H9 (cell line): Measurements from ENCODE around the gene YY1. TPM values are rescaled to one million over a fixed set of nuclear protein-coding genes. Genes with fewer than 3 reads are reported as not detected.

Experiments used
- DNase-seq: peaks from one replicate; pipeline ENCODE4 v3.0.0-alpha.2; 2017
- H2AFZ ChIP-seq: one replicate; pipeline ENCODE4 v1.6.1; 2013; ENCODE audit warnings: mild to moderate bottlenecking, low read length, control low read depth, moderate library complexity
- H2AK5ac ChIP-seq: 2 replicates; pipeline ENCODE4 v1.6.1; 2013; ENCODE audit warnings: low read length, control low read depth, mixed read lengths; ENCODE audit not compliant: insufficient read length
- H2BK120ac ChIP-seq: one replicate; pipeline ENCODE4 v1.6.1; 2013; ENCODE audit warnings: low read depth, mild to moderate bottlenecking, low read length, control low read depth, inconsistent platforms; ENCODE audit not compliant: poor library complexity, severe bottlenecking
- H2BK12ac ChIP-seq: 2 replicates; pipeline ENCODE4 v1.6.1; 2013; ENCODE audit warnings: low read length, control low read depth, mixed read lengths, low read depth; ENCODE audit not compliant: insufficient read length
- H2BK15ac ChIP-seq: 2 replicates; pipeline ENCODE4 v1.6.1; 2013; ENCODE audit warnings: low read depth, low read length, control low read depth
- H2BK20ac ChIP-seq: one replicate; pipeline ENCODE4 v1.6.1; 2013; ENCODE audit warnings: low read depth, mild to moderate bottlenecking, low read length, control low read depth, inconsistent platforms; ENCODE audit not compliant: poor library complexity, severe bottlenecking
- H2BK5ac ChIP-seq: 2 replicates; pipeline ENCODE4 v1.6.1; 2013; ENCODE audit warnings: low read length, control low read depth, mixed read lengths; ENCODE audit not compliant: insufficient read length
- H3K14ac ChIP-seq: 2 replicates; pipeline ENCODE4 v1.6.1; 2013; ENCODE audit warnings: low read length, control low read depth; ENCODE audit not compliant: insufficient read depth
- H3K18ac ChIP-seq: 2 replicates; pipeline ENCODE4 v1.6.1; 2013; ENCODE audit warnings: low read depth, mild to moderate bottlenecking, mixed read lengths, low read length, control low read depth; ENCODE audit not compliant: insufficient read length
- H3K23ac ChIP-seq: 2 replicates; pipeline ENCODE4 v1.6.1; 2013; ENCODE audit warnings: low read length, control low read depth, mixed read lengths, low read depth; ENCODE audit not compliant: insufficient read length
- H3K23me2 ChIP-seq: 2 replicates; pipeline ENCODE4 v1.6.1; 2013; ENCODE audit warnings: low read depth, mild to moderate bottlenecking, mixed read lengths, low read length, control low read depth; ENCODE audit not compliant: insufficient read length, poor library complexity, severe bottlenecking
- H3K27ac ChIP-seq: 2 replicates; pipeline ENCODE4 v1.5.1; 2013; ENCODE audit warnings: low read length, control low read depth, mixed read lengths, low read depth; ENCODE audit not compliant: insufficient read length
- H3K27me3 ChIP-seq: 2 replicates; pipeline ENCODE4 v1.6.1; 2013; ENCODE audit warnings: low read length, control low read depth, inconsistent platforms; ENCODE audit not compliant: insufficient read depth
- H3K4ac ChIP-seq: 2 replicates; pipeline ENCODE4 v1.6.1; 2013; ENCODE audit warnings: low read depth, mild to moderate bottlenecking, control low read depth, inconsistent platforms, low read length, moderate library complexity
- H3K4me1 ChIP-seq: 2 replicates; pipeline ENCODE4 v1.6.1; 2013; ENCODE audit warnings: low read length, control low read depth, inconsistent platforms; ENCODE audit not compliant: insufficient read depth
- H3K4me2 ChIP-seq: 2 replicates; pipeline ENCODE4 v1.6.1; 2013; ENCODE audit warnings: low read length, control low read depth, mixed read lengths; ENCODE audit not compliant: insufficient read length, insufficient read depth
- H3K56ac ChIP-seq: 2 replicates; pipeline ENCODE4 v1.6.1; 2013; ENCODE audit warnings: low read depth, mild to moderate bottlenecking, mixed read lengths, low read length, control low read depth; ENCODE audit not compliant: insufficient read length
- H3K79me1 ChIP-seq: 2 replicates; pipeline ENCODE4 v1.6.1; 2013; ENCODE audit warnings: low read depth, mild to moderate bottlenecking, moderate library complexity, low read length, control low read depth, inconsistent platforms; ENCODE audit not compliant: insufficient read depth, poor library complexity, severe bottlenecking
- H3K79me2 ChIP-seq: 2 replicates; pipeline ENCODE4 v1.6.1; 2013; ENCODE audit warnings: low read length, control low read depth, inconsistent platforms; ENCODE audit not compliant: insufficient read depth
- H3K9ac ChIP-seq: 2 replicates; pipeline ENCODE4 v1.6.1; 2013; ENCODE audit warnings: low read length, control low read depth, mixed read lengths; ENCODE audit not compliant: insufficient read length; ENCODE audit errors: extremely low read depth
- H3K9me3 ChIP-seq: one replicate; pipeline ENCODE4 v1.6.1; 2013; ENCODE audit warnings: low read depth, low read length, inconsistent platforms; ENCODE audit not compliant: control insufficient read depth
- H3T11ph ChIP-seq: one replicate; pipeline ENCODE4 v1.6.1; 2013; ENCODE audit warnings: mild to moderate bottlenecking, low read length, control low read depth, inconsistent platforms
- H4K20me1 ChIP-seq: one replicate; pipeline ENCODE4 v1.6.1; 2013; ENCODE audit not compliant: control insufficient read depth, insufficient read length, insufficient read depth
- H4K5ac ChIP-seq: 2 replicates; pipeline ENCODE4 v1.6.1; 2013; ENCODE audit warnings: low read depth, mild to moderate bottlenecking, mixed read lengths, low read length, control low read depth; ENCODE audit not compliant: insufficient read length
- H4K8ac ChIP-seq: replicated peaks from 2 replicates; pipeline ENCODE4 v1.6.1; 2013; ENCODE audit warnings: low read length, control low read depth, mixed read lengths, low read depth; ENCODE audit not compliant: insufficient read length
- H4K91ac ChIP-seq: 2 replicates; pipeline ENCODE4 v1.6.1; 2013; ENCODE audit warnings: low read depth, mild to moderate bottlenecking, moderate library complexity, mixed read lengths, low read length, control low read depth; ENCODE audit not compliant: insufficient read length
- H3K27ac Mint-ChIP-seq, 3 experiments: 2 replicates in 2 of 3; 3 replicates in 1 of 3; pipeline ENCODE4 v1.8.0; 2020 to 2021; ENCODE audit warnings: mixed read lengths in 3 of 3, mild to moderate bottlenecking in 1 of 3, moderate library complexity in 1 of 3
- H3K27me3 Mint-ChIP-seq: 2 replicates; pipeline ENCODE4 v1.8.0; 2021; ENCODE audit warnings: low read depth, mild to moderate bottlenecking, moderate library complexity, mixed read lengths
- H3K36me3 Mint-ChIP-seq, 3 experiments: 2 replicates in 2 of 3; 3 replicates in 1 of 3; pipeline ENCODE4 v1.8.0; 2020 to 2021; ENCODE audit warnings: low read depth in 3 of 3, mixed read lengths in 3 of 3; ENCODE audit not compliant: insufficient read depth in 1 of 3
- H3K4me1 Mint-ChIP-seq, 2 experiments: 2 replicates each; pipeline ENCODE4 v1.8.0; 2020; ENCODE audit warnings: mixed read lengths in 2 of 2
- H3K4me3 Mint-ChIP-seq, 2 experiments: 2 replicates in 1 of 2; 3 replicates in 1 of 2; pipeline ENCODE4 v1.8.0; 2020 to 2021; ENCODE audit warnings: mild to moderate bottlenecking in 2 of 2, mixed read lengths in 2 of 2, moderate library complexity in 1 of 2
- H3K9me3 Mint-ChIP-seq, 2 experiments: 2 replicates in 1 of 2; 3 replicates in 1 of 2; pipeline ENCODE4 v1.8.0; 2020; ENCODE audit warnings: mild to moderate bottlenecking in 2 of 2, mixed read lengths in 2 of 2, moderate library complexity in 1 of 2
- CTCF ChIP-seq: fragments of 200-600 bp; sonication (generic); conservative IDR thresholded peaks from 3 replicates; pipeline ENCODE4 v1.8.0; 2021; ENCODE audit warnings: antibody characterized with exemption, mild to moderate bottlenecking
- WGBS: extraction: QIAGEN DNeasy Blood & Tissue Kit; methylation state at CpG from one replicate; pipeline ENCODE4 v1.1.7; 2013; ENCODE audit warnings: missing lambda C conversion rate, low lambda C conversion rate, mixed read lengths; ENCODE audit not compliant: insufficient read length; ENCODE audit errors: extremely low coverage; 5-methylcytosine and 5-hydroxymethylcytosine counted together
- total RNA-seq: library from RNA; stranded (reverse); gene quantifications from 2 replicates; pipeline ENCODE4 v1.2.1, GENCODE V29; 2021

Gene YY1
- total RNA-seq, 1 experiment from 2014 or later: 103 TPM

- Histone ChIP-seq H4K91ac (no peak overlapping the region), H4K5ac (no peak overlapping the region), H2BK15ac (no peak overlapping the region), H3K18ac (no peak overlapping the region), H3K4me2 (no peak overlapping the region), H2AFZ (no peak overlapping the region), H3K56ac (no peak overlapping the region), H3K27ac (no peak overlapping the region), H3K4ac (no peak overlapping the region), H2AK5ac (no peak overlapping the region), H3K4me1 (no peaks in the 10 kb centered on the region), H3K9ac (no peak overlapping the region), H3K79me1 (no peaks in the 10 kb centered on the region), H3K79me2 (no peaks in the 10 kb centered on the region), H4K8ac (no peak overlapping the region), H4K20me1 (no peaks in the 10 kb centered on the region), H2BK120ac (no peak overlapping the region), H3K27me3 (no peaks in the 10 kb centered on the region), H2BK12ac (no peak overlapping the region), H3T11ph (no peak overlapping the region), H2BK5ac (no peak overlapping the region), H3K23ac (no peak overlapping the region), H3K14ac (no peak overlapping the region), H2BK20ac (no peak overlapping the region), H3K23me2 (no peaks in the 10 kb centered on the region), H3K9me3 (no peaks in the 10 kb centered on the region)
- H3K27ac Mint-ChIP-seq: 0 out of 7 replicates have a peak overlapping the region, but pooled peaks of 1 of the 3 experiments have one; percentile 73
- WGBS: no CpG with 5 or more reads among the region's 40 CpGs
- H3K4me3 Mint-ChIP-seq: no peak overlapping the region
- H3K36me3 Mint-ChIP-seq: no peaks in the 10 kb centered on the region
- no peaks in the 10 kb centered on the region; a peak in 1 of 5 replicates for H3K9me3 Mint-ChIP-seq
- peaks cover 13 to 17% of the 10 kb centered on the region in 2 experiments for H3K4me1 Mint-ChIP-seq
- peak; percentile 97 for TF ChIP-seq CTCF
- no peaks in the 10 kb centered on the region; the same call in 1 of the 2 replicates for H3K27me3 Mint-ChIP-seq
- peak; percentile 81 for DNase-seq
Observed at GRCh38 chr14:100317912-100318808, 79.2 kb downstream of the YY1 start.
